ENCODE data around the gene COQ10A.

DNA sequence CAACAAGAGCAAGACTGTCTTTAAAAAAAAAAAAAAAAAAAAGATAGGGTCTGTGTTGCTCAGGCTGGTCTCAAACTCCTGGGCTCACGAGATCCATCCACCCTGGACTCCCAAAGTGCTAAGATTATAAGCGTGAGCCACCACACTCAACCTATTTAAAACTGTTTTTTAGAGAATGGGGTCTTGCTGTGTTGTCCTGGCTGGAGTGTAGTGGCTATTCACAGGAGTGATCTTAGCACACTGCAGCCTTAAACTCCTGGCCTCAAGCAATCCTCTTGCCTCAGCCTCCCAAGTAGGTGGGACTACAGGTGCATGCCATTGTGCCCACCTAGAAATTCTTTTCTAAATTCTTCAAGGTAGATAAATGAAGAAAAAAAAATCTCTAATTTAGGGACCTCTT, 7.6 kb downstream of the COQ10A start:
- TF ChIP-seq POLR2AphosphoS5 (IDR thresholded peaks at IDR 0.05; ENCODE audit: low read depth, low read length) (no peak), TAF1 (IDR thresholded peaks at IDR 0.05; ENCODE audit: borderline replicate concordance, insufficient read depth, low read length) (no peak)
- TF ChIP-seq, protein P1, sequence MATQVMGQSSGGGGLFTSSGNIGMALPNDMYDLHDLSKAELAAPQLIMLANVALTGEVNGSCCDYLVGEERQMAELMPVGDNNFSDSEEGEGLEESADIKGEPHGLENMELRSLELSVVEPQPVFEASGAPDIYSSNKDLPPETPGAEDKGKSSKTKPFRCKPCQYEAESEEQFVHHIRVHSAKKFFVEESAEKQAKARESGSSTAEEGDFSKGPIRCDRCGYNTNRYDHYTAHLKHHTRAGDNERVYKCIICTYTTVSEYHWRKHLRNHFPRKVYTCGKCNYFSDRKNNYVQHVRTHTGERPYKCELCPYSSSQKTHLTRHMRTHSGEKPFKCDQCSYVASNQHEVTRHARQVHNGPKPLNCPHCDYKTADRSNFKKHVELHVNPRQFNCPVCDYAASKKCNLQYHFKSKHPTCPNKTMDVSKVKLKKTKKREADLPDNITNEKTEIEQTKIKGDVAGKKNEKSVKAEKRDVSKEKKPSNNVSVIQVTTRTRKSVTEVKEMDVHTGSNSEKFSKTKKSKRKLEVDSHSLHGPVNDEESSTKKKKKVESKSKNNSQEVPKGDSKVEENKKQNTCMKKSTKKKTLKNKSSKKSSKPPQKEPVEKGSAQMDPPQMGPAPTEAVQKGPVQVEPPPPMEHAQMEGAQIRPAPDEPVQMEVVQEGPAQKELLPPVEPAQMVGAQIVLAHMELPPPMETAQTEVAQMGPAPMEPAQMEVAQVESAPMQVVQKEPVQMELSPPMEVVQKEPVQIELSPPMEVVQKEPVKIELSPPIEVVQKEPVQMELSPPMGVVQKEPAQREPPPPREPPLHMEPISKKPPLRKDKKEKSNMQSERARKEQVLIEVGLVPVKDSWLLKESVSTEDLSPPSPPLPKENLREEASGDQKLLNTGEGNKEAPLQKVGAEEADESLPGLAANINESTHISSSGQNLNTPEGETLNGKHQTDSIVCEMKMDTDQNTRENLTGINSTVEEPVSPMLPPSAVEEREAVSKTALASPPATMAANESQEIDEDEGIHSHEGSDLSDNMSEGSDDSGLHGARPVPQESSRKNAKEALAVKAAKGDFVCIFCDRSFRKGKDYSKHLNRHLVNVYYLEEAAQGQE (IDR thresholded peaks at IDR 0.05; ENCODE audit: insufficient read depth in 1 of 2, low read depth in 2 of 2, low read length in 2 of 2) = no peak

Measured in PFSK-1 (cell line).